GM18508 (cell line): ENCODE results near the gene TBATA.

Source experiments
- ATAC-seq: cut with Tn5 transposase; IDR thresholded peaks from one replicate; pipeline ENCODE4 v1.9.1; 2021; ENCODE audit warnings: moderate number of reproducible peaks; ENCODE audit not compliant: insufficient read depth, unreplicated experiment

TBATA gene, protein sequence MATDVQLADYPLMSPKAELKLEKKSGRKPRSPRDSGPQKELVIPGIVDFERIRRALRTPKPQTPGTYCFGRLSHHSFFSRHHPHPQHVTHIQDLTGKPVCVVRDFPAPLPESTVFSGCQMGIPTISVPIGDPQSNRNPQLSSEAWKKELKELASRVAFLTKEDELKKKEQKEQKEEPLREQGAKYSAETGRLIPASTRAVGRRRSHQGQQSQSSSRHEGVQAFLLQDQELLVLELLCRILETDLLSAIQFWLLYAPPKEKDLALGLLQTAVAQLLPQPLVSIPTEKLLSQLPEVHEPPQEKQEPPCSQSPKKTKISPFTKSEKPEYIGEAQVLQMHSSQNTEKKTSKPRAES

DNA sequence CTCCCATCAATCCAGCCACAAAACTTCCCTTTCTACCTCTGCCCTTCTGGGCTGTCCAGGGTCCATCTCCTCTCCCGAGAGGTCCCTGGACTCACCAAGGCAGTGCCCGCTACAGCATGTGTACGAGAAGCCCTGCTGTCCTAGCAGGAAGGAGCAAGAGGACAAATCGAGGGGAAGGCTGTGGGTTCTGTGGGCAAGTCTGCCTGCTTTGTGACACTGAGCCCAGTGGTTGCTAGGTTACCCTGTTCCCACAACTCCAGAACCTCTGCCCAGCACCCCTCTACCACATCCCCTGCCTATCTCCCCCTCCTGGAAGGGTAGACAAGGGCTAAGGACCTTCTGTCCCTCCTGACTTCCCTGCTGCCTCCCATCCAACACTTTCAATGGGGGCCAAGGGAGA is at the start of gene TBATA:
Gene TBATA (minus strand): TSS at position 188 of the 400 bp plus-strand sequence. CDS start 1,998 bp downstream, outside the sequence.
- no peak for ATAC-seq

DNA sequence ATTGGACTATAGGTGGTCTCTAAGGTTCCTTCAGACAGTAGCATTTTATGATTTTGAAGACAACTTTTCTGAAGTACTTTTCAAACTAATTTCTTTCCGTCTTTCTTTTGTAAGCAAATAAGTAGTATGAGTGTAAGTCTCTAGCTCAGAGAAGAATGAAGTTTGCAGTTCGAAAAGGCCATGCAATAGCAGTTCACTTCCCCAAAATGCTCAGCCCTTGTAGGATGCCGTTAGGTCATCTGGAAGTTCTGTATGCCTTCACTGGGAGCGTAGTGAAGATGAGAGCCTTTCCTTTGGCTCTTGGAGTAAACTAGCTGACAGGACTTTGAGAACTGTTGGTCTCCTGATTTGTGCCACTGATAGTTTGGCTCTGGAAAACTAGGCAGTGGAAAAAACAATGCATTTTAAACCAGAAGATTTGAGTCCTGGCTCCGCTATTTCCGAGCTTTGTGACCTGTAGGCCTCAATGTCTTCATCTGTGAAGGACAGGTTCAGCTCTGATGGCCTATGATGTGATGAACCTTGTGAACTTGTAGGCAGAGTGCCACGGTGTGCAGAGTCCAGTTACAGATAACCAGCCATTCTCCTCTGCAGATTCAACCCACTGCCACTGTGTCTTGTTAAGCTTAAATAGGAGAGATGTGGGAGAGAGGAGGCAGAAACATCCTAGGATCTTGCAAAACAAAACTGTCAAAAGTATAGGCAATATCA is 49.4 kb upstream of the TBATA start:
- ATAC-seq, result no peak

DNA sequence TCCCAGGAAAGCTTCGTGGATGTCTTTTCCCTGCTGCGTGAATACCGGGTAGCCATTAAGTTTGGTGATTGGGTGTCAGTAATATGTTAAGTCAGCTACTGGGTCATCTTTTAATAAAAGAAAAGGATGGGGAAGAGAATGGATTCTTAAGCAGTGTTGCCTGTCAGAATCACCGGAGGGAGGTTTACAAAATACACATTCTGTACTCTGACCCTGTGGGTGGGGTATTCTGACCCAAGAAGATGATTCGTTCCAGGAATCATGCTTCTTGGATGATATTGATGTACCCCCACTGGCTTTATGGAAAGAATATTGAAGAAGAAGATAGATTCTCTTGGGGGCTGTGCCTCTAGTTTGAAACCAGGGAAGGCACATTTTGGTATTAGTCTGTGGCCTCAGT is 48.8 kb upstream of the TBATA start:
- ATAC-seq, result no peak

DNA sequence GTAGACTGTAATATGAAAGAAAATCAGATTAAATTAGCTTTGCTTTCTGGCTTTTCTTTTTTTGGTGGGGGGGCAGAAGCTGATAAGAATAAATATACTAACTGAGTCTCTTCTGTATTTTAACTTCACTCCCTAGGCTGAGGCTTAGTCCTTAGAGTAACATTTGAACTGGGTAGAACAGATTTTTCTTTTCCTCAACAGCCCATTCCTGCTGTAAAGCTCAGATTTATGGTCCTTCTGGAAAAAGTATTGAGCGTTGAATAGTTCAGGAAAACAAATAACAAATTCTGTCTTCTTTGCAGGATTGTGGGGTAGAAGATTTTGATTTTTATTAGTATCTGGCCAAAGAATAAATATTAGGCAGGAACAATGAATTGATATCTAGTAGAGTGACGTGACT is 48.4 kb upstream of the TBATA start:
- ATAC-seq, result no peak

DNA sequence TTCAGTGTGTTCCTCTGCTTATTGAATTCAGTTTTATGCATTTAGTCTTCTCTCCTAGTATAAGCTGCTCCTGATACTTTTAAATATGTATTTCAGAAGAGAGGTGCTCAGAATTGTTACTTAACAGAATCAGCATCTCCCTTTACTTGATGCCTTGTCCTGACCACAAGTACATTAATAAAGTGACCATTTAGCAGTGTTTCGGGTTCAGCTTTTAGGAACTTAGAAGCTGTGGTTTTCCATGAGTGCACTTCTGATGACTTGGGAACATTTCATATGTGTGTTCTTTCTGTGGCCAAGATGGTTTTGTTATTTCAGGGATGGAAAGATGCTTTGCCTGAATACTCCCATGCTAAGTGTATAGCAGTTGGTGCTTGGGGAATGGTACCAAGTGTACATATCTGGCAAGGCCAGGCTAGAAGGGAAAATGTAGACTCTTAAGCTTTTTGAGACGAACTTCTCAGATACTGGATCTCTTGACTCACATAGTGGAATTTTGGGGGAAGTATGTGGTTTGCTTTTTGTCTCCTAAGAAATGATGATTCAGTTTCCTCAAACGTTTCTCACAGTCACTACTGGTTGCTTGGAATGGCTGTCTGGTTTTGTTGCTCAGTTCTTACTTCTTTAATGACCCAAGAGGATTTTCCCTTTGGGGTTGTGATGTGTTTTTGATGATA is 47.8 kb upstream of the TBATA start:
- no peak for ATAC-seq

DNA sequence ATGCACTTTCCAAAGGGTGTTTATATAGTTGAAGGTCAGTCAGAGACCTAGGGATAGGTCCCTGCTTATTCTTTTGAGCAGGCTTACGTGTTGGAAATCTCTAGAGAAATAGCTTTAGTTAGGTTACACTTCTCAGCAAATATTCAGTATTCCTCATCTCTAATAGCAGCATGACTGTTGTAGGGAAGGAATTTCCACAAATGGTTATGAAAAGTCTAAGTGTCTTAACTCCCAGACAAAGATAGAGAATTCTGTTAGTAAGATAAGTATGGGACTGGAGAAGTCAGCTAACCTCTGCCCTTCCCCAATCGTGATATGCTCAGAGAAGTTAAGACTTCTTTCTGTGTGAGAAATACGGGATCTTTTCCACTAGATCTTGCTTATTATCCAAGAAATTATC is 47.0 kb upstream of the TBATA start:
- no peak for ATAC-seq

DNA sequence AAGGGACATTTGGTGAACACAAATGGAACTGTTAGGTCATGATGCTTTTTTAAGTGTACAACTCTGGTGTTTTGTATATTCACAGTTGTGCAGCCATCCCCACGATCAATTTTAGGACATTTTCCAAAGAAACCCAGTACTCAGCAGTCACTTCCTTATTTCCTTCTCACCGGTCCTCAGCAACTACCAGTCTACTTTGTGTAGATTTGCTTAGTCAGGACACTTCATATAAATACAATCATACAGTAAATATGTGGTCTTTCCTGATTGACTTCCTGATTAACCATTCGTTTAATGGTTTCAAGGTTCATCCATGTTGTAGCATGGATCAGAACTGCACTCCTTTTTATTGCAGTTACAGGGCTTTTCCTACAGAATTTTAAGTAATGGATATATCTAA is 45.0 kb upstream of the TBATA start:
- no peak for ATAC-seq

DNA sequence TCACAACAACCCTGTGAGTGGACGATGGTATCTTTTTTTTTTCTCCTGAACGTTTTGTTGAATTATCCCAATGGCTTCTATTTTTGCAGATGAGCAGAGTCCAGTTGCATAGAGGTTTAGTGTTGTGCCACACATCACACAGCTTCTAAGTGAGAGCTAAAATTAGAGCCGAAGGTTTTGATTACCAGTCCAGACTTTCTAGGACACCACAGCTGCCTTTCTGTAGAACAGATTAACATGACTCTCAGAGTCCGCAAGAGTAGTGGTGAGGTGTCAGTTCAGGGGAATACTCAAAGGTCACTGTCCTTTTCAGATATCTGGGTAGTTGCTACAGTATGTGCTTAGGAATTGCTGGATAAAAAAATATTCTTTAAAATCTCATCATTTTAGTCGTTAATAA is 44.4 kb upstream of the TBATA start:
- no peak for ATAC-seq

DNA sequence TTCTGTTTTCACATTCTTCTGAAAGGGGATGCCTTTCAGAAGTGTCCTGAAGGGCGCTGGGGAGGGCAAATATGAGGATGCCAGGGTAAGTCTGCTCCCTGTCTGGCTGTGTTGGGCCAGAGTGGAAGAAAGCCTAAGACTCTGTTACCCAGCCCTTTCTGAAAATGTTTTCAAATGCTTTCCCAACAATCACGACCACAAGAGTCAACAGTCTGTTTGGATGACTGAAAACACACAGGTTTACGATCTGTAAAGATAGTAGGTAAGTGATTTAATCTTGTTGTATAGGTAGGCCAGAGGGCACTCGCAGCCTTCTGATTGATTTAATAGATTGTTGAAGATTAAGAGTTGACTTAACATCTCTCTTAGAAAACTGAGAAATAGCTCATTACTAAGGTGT is 43.7 kb upstream of the TBATA start:
- ATAC-seq, result no peak

DNA sequence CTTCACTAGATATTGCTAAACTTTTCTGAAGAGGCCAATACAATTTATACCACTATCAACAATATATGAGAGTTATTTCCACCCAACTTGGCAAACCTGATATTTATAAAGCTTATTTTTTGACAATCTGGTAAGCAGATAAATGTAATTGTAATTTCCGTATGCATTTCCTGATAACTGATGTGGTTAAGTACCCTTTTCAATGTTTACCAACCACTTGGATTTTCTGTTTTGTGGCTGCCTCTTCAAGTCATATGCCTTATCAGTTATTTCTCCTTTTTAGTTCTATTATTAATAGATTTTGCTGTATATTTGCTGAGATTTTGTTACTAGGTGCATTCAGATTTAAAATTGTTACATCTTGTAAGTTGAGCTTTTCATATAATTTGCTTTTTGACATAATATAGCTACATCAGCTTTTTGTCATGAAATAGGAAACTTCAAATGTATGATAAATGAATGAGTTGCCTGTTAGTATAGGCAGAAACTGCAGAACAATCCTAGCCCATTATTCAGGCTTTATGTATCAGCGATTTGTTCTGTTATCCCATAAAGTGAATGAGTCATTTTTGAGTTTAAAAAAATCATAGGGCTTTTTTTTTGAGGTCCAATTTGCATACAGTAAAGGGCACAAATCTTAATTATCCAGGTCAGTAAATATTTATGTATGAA is 42.0 kb upstream of the TBATA start:
- no peak for ATAC-seq

DNA sequence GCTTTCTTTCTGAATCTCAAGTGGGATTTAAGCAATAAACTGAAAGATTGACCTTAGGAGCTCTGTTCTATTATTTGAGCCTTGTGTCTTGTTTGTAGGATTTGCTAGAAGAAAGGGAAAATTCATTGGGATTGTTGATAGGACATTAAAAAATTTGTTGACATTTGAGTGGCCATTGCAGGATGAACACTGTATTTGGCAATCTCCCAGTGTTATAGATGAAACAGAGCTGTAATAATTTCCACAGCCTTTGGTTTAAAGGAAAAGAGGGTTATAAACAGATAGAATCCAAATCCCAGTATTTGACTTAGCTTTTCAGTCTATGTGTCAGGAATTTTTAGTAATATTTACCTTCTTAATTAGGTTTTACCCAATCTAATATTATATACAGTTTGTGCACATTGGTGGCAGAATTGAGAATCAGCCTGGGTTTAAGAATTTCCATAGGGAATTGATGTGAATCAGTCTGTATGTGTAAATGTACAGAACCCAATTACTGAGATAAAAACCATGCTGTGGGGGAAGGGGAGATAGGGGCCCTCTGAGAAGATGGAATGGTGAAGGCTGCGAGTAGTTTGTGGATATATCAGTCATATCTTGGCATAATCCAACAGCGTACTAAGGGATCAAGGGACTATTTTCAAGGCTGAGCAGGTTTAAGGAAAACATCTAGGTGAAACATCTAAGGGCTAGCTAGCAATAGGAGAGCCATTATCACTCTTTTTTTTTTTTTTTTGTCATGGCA is 37.1 kb upstream of the TBATA start:
- no peak for ATAC-seq

DNA sequence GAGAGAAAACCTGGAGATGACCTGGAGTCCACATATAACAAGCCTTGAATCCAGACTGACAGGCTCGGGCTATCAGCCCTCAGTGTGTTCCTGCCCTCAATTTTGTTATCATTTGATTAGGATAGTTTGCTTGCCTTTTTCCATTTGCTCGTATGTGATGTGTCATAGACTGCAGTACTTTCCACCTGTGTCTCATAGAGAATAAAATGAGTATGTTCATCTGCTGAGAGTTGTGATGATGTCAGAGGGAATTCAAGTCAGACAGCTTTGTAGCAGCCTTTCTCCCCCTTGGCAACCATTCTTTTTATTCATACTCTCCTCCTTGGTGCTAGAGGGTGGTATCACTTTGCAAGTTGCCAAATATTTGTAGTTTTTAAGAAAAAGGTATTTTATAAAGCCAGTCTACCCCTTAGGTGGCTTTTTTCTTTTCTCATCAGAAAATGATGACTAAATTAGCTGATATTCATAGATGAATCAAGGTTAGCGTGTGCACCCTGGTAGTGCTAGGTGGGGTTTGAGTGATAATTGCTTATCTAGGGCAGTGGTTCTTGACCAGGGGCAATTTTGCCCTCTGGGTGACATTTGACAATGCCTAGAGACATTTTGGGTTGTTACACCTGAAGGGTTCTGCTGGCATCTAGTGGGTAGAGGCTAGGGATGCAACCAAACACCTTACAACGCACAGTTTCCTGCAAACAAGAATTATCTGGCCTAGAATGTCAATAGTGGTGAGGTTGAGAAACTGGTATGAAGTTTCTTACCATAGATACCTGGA is 36.0 kb upstream of the TBATA start:
- no peak for ATAC-seq

DNA sequence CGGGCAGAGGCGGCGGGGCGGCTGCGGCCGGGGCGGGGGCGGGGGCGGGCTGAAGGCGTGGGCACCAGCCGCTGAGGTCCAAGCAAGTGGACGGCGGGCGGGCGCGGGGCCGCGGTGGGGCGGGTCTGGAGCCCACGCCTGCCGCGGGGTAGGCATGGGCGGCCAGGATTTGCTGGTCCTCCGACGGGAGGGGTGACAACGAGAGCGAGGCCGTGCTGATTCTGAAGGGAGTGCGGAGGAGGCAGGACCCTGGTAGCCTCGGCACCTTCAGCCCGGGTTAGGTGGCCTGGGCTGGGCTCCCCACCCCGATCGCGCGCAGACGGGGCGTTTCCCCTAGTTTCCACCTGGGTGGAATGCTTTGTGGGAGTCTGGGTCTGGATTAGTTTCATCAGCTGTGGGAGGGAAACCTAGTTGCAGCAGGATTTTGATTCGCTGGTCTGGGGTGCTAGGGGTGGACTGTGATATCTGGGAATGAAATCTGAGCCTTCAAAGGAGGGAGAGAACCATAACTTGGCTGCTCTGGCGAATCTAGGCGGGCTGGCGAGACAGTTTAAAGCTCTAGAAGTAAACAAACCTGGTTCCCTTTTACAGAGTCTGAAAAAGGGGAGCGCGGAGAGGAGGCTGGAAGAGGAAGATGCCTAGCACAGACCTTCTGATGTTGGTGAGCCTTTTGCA is 31.2 kb upstream of the TBATA start:
- no peak for ATAC-seq

DNA sequence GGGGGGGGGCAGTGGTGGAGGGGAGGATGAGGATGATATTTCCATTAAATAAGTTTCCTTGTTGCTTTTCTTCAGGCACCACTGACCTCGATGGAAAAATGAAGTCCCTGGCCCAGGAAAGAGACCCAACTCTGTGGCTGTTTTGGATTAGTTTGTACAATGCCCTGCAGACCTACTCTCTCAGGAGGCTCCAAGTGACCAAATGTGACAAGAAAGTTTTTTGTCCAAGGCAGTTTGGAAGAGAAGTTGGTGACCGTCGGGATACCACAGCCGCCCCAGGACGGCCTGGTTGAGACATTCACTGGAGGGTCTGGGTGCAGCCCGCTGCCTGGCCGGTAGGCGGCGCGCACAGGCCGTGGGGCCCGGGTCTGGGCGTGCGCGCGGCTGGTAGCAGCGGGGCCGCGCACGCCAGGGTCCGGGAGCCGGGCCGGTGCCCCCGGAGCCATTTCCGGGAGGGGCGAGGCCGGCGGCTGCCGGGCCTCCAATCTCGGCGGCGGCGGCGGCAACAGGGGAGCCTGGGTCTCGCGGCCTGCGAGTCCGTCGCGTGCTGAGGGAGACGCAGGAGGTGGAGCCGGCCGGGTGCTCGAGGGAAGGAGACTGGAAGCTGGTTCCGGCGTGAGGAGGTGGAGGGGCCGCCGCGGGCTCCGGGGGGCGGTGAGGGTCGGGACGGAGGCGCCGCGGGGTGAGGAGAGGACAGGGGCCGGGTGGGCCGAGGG is 30.5 kb upstream of the TBATA start, which contains the start of gene SGPL1:
Gene SGPL1 (plus strand): TSS at position 445 of the 716 bp plus-strand sequence. CDS start 906 bp downstream, outside the sequence.
- no peak for ATAC-seq

DNA sequence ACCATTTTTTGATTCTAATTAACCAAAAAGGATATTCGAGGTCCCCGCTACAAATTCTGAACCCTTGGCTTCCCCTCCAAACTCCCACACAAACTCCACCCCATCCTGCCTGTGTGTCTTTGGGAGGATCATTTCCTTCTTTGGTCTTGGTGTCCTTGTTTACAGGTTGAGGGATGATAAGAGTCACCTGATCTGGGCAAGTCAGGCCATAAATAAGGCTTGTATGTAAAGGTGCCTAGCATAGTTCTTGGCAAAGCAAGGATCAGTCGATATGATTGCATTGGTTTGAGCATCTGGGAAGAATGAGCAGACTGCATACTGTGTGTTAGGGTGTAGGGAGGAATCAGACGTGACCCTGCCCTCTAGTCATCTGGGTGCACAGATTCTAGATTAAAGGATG is 28.9 kb upstream of the TBATA start:
- no peak for ATAC-seq

DNA sequence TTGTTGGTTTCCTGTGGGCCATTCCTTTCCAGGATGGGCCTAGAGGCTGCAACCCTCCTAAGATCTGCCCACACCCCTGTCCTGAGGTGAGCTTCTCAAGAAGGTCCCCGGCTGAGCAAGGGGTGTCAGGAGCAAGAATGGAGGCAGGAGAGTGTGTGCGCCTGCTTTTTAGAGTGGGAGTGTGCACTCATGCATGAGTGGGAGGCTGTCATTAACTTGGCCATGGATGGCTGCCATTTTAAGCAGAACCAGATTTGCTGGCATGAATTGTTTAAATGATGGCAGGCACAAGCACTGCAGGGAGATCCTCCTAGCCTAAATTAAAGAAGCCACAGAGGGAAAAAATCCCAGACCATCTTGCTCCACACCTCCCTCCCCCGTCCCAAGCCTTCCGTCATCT is 27.6 kb upstream of the TBATA start:
- no peak for ATAC-seq

DNA sequence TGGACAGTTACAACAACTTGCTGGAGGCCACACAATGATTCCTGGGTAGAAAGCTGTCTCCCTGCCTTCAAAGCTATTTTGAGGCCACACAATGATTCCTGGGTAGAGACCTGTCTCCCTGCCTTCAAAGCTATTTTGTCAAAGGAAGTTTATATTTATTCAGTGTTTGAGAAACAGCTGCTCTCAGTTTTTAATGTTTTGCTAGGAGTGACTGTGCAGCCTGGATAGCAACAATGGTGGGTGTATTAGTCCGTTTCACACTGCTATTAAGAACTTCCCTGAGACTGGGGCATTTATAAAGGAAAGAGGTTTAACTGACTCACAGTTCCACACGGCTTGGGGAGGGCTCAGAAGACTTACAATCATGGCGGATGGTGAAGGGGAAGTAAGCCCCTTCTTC is 26.7 kb upstream of the TBATA start:
- ATAC-seq, result no peak

DNA sequence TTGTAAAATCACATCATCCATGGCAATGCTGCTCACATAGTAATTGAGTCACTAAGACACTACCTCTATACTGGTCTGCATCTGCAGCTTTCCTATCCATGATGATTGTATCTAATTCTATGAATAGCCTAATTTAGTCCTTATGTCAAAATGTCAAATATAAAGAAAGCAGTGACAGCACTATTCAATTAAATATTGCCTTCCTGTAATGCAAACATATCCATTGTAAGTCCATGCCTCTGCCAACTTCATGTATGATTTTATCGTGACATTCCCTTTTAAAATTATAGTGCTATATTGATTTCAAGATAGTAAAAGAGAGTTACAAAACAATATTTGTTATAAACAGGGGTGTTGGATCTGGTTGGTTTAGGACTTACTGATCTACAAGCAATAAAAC is 25.8 kb upstream of the TBATA start:
- ATAC-seq, result no peak
